ENCODE measurements around the gene C1S.

- TF ChIP-seq, protein P1, sequence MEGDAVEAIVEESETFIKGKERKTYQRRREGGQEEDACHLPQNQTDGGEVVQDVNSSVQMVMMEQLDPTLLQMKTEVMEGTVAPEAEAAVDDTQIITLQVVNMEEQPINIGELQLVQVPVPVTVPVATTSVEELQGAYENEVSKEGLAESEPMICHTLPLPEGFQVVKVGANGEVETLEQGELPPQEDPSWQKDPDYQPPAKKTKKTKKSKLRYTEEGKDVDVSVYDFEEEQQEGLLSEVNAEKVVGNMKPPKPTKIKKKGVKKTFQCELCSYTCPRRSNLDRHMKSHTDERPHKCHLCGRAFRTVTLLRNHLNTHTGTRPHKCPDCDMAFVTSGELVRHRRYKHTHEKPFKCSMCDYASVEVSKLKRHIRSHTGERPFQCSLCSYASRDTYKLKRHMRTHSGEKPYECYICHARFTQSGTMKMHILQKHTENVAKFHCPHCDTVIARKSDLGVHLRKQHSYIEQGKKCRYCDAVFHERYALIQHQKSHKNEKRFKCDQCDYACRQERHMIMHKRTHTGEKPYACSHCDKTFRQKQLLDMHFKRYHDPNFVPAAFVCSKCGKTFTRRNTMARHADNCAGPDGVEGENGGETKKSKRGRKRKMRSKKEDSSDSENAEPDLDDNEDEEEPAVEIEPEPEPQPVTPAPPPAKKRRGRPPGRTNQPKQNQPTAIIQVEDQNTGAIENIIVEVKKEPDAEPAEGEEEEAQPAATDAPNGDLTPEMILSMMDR (IDR thresholded peaks at IDR 0.05; ENCODE audit: low read depth, low read length) = no peak
- TF ChIP-seq EZH2phosphoT487 (IDR thresholded peaks at IDR 0.05; ENCODE audit: low read depth) = no peak
These were observed 8.5 kb downstream of the C1S start for GRCh38 chr12:7068994-7069346.
